Measurements from ENCODE around the gene DPP9. TPM values are rescaled to one million over a fixed set of nuclear protein-coding genes. Genes with fewer than 3 reads are reported as not detected.
A peak's percentile ranks its signal among the peaks of the same experiment; 100 is the strongest.

Gene DPP9
- total and polyA plus RNA-seq, 2 of the 13 experiments (the other 11 are each of a cell fraction or from before 2014, with no cell fraction given), result 8.4 to 25.8 TPM

- TF ChIP-seq, protein P1, sequence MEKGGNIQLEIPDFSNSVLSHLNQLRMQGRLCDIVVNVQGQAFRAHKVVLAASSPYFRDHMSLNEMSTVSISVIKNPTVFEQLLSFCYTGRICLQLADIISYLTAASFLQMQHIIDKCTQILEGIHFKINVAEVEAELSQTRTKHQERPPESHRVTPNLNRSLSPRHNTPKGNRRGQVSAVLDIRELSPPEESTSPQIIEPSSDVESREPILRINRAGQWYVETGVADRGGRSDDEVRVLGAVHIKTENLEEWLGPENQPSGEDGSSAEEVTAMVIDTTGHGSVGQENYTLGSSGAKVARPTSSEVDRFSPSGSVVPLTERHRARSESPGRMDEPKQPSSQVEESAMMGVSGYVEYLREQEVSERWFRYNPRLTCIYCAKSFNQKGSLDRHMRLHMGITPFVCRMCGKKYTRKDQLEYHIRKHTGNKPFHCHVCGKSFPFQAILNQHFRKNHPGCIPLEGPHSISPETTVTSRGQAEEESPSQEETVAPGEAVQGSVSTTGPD (CRISPR knock-in tag; IDR thresholded peaks at IDR 0.05), result no peak
- TF ChIP-seq ZNF792 (CRISPR knock-in tag; IDR thresholded peaks at IDR 0.05), result no peak
- no peak for TF ChIP-seq ZNF253 (CRISPR knock-in tag; IDR thresholded peaks at IDR 0.05; ENCODE audit: borderline replicate concordance)
- TF ChIP-seq ZNF501 (CRISPR knock-in tag; IDR thresholded peaks at IDR 0.05), result 0 out of 2 replicates have a peak, but pooled peaks have one; percentile 30
- TF ChIP-seq ZNF75D (CRISPR knock-in tag; IDR thresholded peaks at IDR 0.05; ENCODE audit: borderline replicate concordance), result no peak
- peak; percentile 29; the same call in 1 of the 2 replicates for TF ChIP-seq HNF1B (CRISPR knock-in tag; IDR thresholded peaks at IDR 0.05)
- no peak for TF ChIP-seq SIX1 (CRISPR knock-in tag; IDR thresholded peaks at IDR 0.05; ENCODE audit: borderline replicate concordance)
- no peak for TF ChIP-seq ZNF776 (CRISPR knock-in tag; IDR thresholded peaks at IDR 0.05)
- TF ChIP-seq SKIL (CRISPR knock-in tag; IDR thresholded peaks at IDR 0.05; ENCODE audit: borderline replicate concordance), result no peak
- TF ChIP-seq SOX6 (IDR thresholded peaks at IDR 0.05), result no peak
- 0 out of 2 replicates have a peak, but pooled peaks have one; percentile 25 for TF ChIP-seq SOX6 (CRISPR knock-in tag; IDR thresholded peaks at IDR 0.05)
- no peak for TF ChIP-seq ATM (IDR thresholded peaks at IDR 0.05; ENCODE audit: borderline replicate concordance)
- TF ChIP-seq HOXD1 (CRISPR knock-in tag; IDR thresholded peaks at IDR 0.05), result no peak
- no peak for TF ChIP-seq ZNF367 (CRISPR knock-in tag; IDR thresholded peaks at IDR 0.05; ENCODE audit: borderline replicate concordance)
- TF ChIP-seq CSRNP2 (CRISPR knock-in tag; conservative IDR thresholded peaks at IDR 0.05; ENCODE audit: low read depth), result no peak
- TF ChIP-seq HMGA1 (CRISPR knock-in tag; conservative IDR thresholded peaks at IDR 0.05), result no peak
- no peak for TF ChIP-seq BRD4 (CRISPR knock-in tag; IDR thresholded peaks at IDR 0.05)
- no peak for TF ChIP-seq ZNF597 (CRISPR knock-in tag; IDR thresholded peaks at IDR 0.05)
- no peak for TF ChIP-seq ZNF382 (CRISPR knock-in tag; IDR thresholded peaks at IDR 0.05; ENCODE audit: borderline replicate concordance)
- no peak for TF ChIP-seq PAF1 (CRISPR knock-in tag; IDR thresholded peaks at IDR 0.05)
- TF ChIP-seq ZNF34 (CRISPR knock-in tag; IDR thresholded peaks at IDR 0.05; ENCODE audit: borderline replicate concordance), result no peak
Observed at GRCh38 chr19:4633140-4633967, 90.3 kb downstream of the DPP9 start (continued).
